HCT116 (cell line): ENCODE results near the gene COL23A1. TPM values are rescaled to one million over a fixed set of nuclear protein-coding genes. Genes with fewer than 3 reads are reported as not detected.

Experiments
- ATAC-seq: fragments of 200-7000 bp; cut with Tn5 transposase; 2 replicates; pipeline ENCODE4 v1.9.1; 2020; ENCODE audit warnings: mild to moderate bottlenecking, moderate library complexity
- BruUV-seq: library from RNA; stranded (reverse); fragments of 400-500 nt; replicated peaks from 2 replicates; lab custom pipeline; 2021; lab: Mats Ljungman, UMichigan
- CTCF ChIA-PET: fragments of 300-600 bp; sonication (Branson Sonifier 250); formaldehyde crosslinking; loops from one replicate; lab custom pipeline; 2021; ENCODE audit warnings: antibody characterized with exemption; lab: Charles Lee
- POLR2A ChIA-PET: fragments of 300-600, 350-600 bp; sonication (Branson Sonifier 250); formaldehyde crosslinking; loops from one replicate; lab custom pipeline; 2021; ENCODE audit warnings: antibody characterized with exemption; lab: Charles Lee
- RAD21 ChIA-PET, 2 experiments: fragments of 300-600 bp; sonication (Branson Sonifier 250); formaldehyde crosslinking; loops; one replicate each; lab custom pipeline; 2023; ENCODE audit warnings: low total read pairs in 2 of 2; ENCODE audit not compliant: uncharacterized antibody in 2 of 2, unreplicated experiment in 2 of 2, low non-redundant PET in 1 of 2; lab: Charles Lee
- DNase-seq: peaks from one replicate; pipeline ENCODE4 v3.0.0-alpha.2; 2010; ENCODE audit warnings: low read depth, low spot score
- H2AFZ ChIP-seq: fragments of 200-600 bp; shearing (Covaris generic), sonication (generic); 2 replicates; pipeline ENCODE4 v1.6.1; 2017; ENCODE audit warnings: low read depth, mixed run types, mixed read lengths, antibody characterized with exemption, low read length; ENCODE audit not compliant: poor library complexity, severe bottlenecking
- H3K27ac ChIP-seq: 2 replicates; pipeline ENCODE4 v1.5.1; 2012; ENCODE audit warnings: low read depth, low read length
- H3K27me3 ChIP-seq: fragments of 200-600 bp; sonication (generic); 2 replicates; pipeline ENCODE4 v1.6.1; 2016; ENCODE audit warnings: mixed run types, low read length, mixed read lengths; ENCODE audit not compliant: insufficient read depth
- H3K36me3 ChIP-seq, 2 experiments: fragments of 200-500 bp in 1 of 2; fragments of 200-600 bp in 1 of 2; sonication (Bioruptor generic) in 1 of 2; sonication (generic) in 1 of 2; 2 replicates each; pipeline versions ENCODE4 v1.5.1 to v1.6.1; 2014 to 2016; ENCODE audit warnings: low read length in 2 of 2, inconsistent platforms in 1 of 2, mixed read lengths in 1 of 2, mixed run types in 1 of 2; ENCODE audit not compliant: insufficient read depth in 2 of 2, control insufficient read depth in 1 of 2
- H3K4me1 ChIP-seq, 2 experiments: fragments of 200-600 bp in 1 of 2; sonication (generic) in 1 of 2; 2 replicates each; pipeline versions ENCODE4 v1.5.1 to v1.6.1; 2012 to 2017; ENCODE audit warnings: low read length in 2 of 2, inconsistent platforms in 1 of 2, mild to moderate bottlenecking in 1 of 2, mixed read lengths in 1 of 2, mixed run types in 1 of 2, moderate library complexity in 1 of 2; ENCODE audit not compliant: insufficient read depth in 2 of 2, control insufficient read depth in 1 of 2
- H3K4me2 ChIP-seq: fragments of 200-600 bp; sonication (generic); 2 replicates; pipeline ENCODE4 v1.6.1; 2017; ENCODE audit warnings: mixed run types, low read length, mixed read lengths
- H3K4me3 ChIP-seq, 2 experiments: fragments of 200-600 bp in 1 of 2; sonication (generic) in 1 of 2; replicated peaks in 1 of 2; 2 replicates each; pipeline ENCODE4 v1.5.1; 2011 to 2016; ENCODE audit warnings: low read length in 2 of 2, control low read depth in 1 of 2, low read depth in 1 of 2, mild to moderate bottlenecking in 1 of 2, mixed read lengths in 1 of 2, mixed run types in 1 of 2
- H3K79me2 ChIP-seq: fragments of 200-600 bp; sonication (generic); 2 replicates; pipeline ENCODE4 v1.6.1; 2017; ENCODE audit warnings: mild to moderate bottlenecking, mixed run types, low read length, moderate library complexity, mixed read lengths; ENCODE audit not compliant: insufficient read depth
- H3K9ac ChIP-seq: fragments of 200-600 bp; sonication (generic); 2 replicates; pipeline ENCODE4 v1.6.1; 2016; ENCODE audit warnings: low read length, mixed read lengths
- H3K9me2 ChIP-seq: fragments of 200-600 bp; sonication (generic), shearing (Covaris generic); 2 replicates; pipeline ENCODE4 v1.6.1; 2017; ENCODE audit warnings: mixed run types, mild to moderate bottlenecking, moderate library complexity; ENCODE audit not compliant: insufficient read depth
- H3K9me3 ChIP-seq, 2 experiments: fragments of 200-500 bp in 1 of 2; fragments of 200-600 bp in 1 of 2; sonication (Bioruptor generic) in 1 of 2; sonication (generic) in 1 of 2; 2 replicates each; pipeline ENCODE4 v1.6.1; 2014 to 2017; ENCODE audit warnings: low read length in 2 of 2, mixed read lengths in 2 of 2, inconsistent platforms in 1 of 2, low read depth in 1 of 2, mild to moderate bottlenecking in 1 of 2, mixed run types in 1 of 2, moderate library complexity in 1 of 2; ENCODE audit not compliant: control insufficient read depth in 1 of 2, insufficient read depth in 1 of 2
- H4K20me1 ChIP-seq: fragments of 200-600 bp; sonication (generic), shearing (Covaris generic); 2 replicates; pipeline ENCODE4 v1.6.1; 2017; ENCODE audit warnings: mixed run types, mild to moderate bottlenecking, moderate library complexity; ENCODE audit not compliant: insufficient read depth
- CTCF ChIP-seq, 3 experiments: fragments of 200-600 bp in 1 of 3; sonication (generic) in 1 of 3; IDR thresholded peaks in 2 of 3; conservative IDR thresholded peaks in 1 of 3; 2 replicates each; pipeline ENCODE4 v1.5.1; 2012 to 2017; ENCODE audit warnings: low read depth in 2 of 3, low read length in 2 of 3, antibody characterized with exemption in 1 of 3, borderline replicate concordance in 1 of 3, control low read depth in 1 of 3, mild to moderate bottlenecking in 1 of 3, mixed read lengths in 1 of 3, mixed run types in 1 of 3, moderate library complexity in 1 of 3; ENCODE audit not compliant: insufficient read depth in 1 of 3
- EZH2phosphoT487 ChIP-seq: fragments of 200-600 bp; IDR thresholded peaks from 2 replicates; pipeline ENCODE4 v1.6.1; 2018; ENCODE audit warnings: antibody characterized with exemption, borderline replicate concordance
- FOSL1 ChIP-seq: IDR thresholded peaks from 2 replicates; pipeline ENCODE4 v1.6.1; 2012; ENCODE audit warnings: low read depth
- MAX ChIP-seq: IDR thresholded peaks from 2 replicates; pipeline ENCODE4 v1.6.1; 2012
- POLR2A ChIP-seq: IDR thresholded peaks from 2 replicates; pipeline ENCODE4 v1.7.0; 2011; ENCODE audit warnings: borderline replicate concordance; ENCODE audit not compliant: insufficient read depth, insufficient read length; ENCODE audit errors: extremely low read depth
- RAD21 ChIP-seq: IDR thresholded peaks from 2 replicates; pipeline ENCODE4 v1.6.1; 2012; ENCODE audit warnings: low read depth, mild to moderate bottlenecking
- TCF7L2 ChIP-seq: IDR thresholded peaks from 2 replicates; pipeline ENCODE4 v1.7.0; 2011; ENCODE audit warnings: borderline replicate concordance, inconsistent platforms; ENCODE audit not compliant: insufficient read depth, insufficient read length; ENCODE audit errors: extremely low read depth
- YY1 ChIP-seq: IDR thresholded peaks from 2 replicates; pipeline ENCODE4 v1.6.1; 2011; ENCODE audit warnings: low read length, low read depth, moderate library complexity, mild to moderate bottlenecking; ENCODE audit not compliant: insufficient replicate concordance; ENCODE audit errors: extremely low read depth
- ZBTB33 ChIP-seq: IDR thresholded peaks from 2 replicates; pipeline ENCODE4 v1.6.1; 2011; ENCODE audit warnings: mild to moderate bottlenecking, low read length, moderate library complexity; ENCODE audit not compliant: insufficient replicate concordance; ENCODE audit errors: extremely low read depth
- ZNF274 ChIP-seq: fragments of 200-500 bp; sonication (Bioruptor generic); IDR thresholded peaks from 2 replicates; pipeline ENCODE4 v1.6.1; 2014; ENCODE audit warnings: mild to moderate bottlenecking, low read depth, low read length, inconsistent platforms
- intact Hi-C: fragments of 100-400 bp; cut with micrococcal nuclease; formaldehyde crosslinking; loops from 2 replicates; pipeline ENCODE4 v1.10.0; 2022
- total RNA-seq: library from RNA; stranded (reverse); gene quantifications from one replicate; pipeline ENCODE4 v1.2.1, GENCODE V29; 2021; ENCODE audit not compliant: unreplicated experiment

Gene COL23A1
- total RNA-seq, 1 experiment from 2014 or later, result not detected

DNA sequence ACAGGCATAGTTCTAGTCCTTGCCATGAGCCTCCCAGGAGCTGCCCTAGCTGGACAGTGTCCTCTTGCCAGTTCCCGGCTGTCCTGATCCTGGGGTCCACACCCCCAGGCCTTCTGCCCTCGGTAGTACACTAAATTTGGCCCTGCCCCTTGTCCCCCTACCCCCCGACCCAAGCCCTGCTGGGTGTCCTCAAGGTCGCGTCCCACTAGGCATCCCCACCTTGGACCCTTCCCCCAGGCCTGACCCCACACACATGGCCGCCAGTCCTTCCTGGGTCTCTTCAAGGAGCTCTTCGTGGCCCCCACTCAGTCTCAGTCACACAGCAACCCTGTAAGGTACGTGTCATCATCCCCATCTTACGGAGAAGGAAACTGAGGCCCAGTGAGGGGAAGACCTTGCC, 317.6 kb downstream of the COL23A1 start:
- ChIA-PET RAD21 (no interaction called here), POLR2A (no interaction called here), CTCF (no interaction called here)
- intact Hi-C loops, result no loop called here
- TF ChIP-seq CTCF (IDR thresholded peaks at IDR 0.05 in 2 of 3, conservative IDR thresholded peaks at IDR 0.05 in 1 of 3; ENCODE audit: borderline replicate concordance in 1 of 3, insufficient read depth in 1 of 3, low read depth in 2 of 3, low read length in 2 of 3) (no peak), FOSL1 (no peak), YY1 (no peak), RAD21 (no peak), EZH2phosphoT487 (no peak), ZNF274 (no peak), MAX (no peak), ZBTB33 (no peak), POLR2A (no peak), TCF7L2 (no peak)
- no peaks in the 10 kb centered on the region for H3K4me1 ChIP-seq
- no peak overlapping the region for H2AFZ ChIP-seq
- peaks cover 8% of the 10 kb centered on the region in 2 experiments; a peak in 2 of 4 replicates for H3K9me3 ChIP-seq
- H3K9ac ChIP-seq, result no peak overlapping the region
- BruUV-seq, result no TSS peak
- ATAC-seq (no peak), DNase-seq (no peak)
- H4K20me1 ChIP-seq, result no peaks in the 10 kb centered on the region
- no peaks in the 10 kb centered on the region for H3K9me2 ChIP-seq
- no peak overlapping the region for H3K4me3 ChIP-seq
- no peak overlapping the region for H3K27ac ChIP-seq
- H3K79me2 ChIP-seq, result no peaks in the 10 kb centered on the region
- no peak overlapping the region for H3K4me2 ChIP-seq
- no peaks in the 10 kb centered on the region for H3K27me3 ChIP-seq
- no peaks in the 10 kb centered on the region for H3K36me3 ChIP-seq
